PC-3 (cell line): ENCODE results near the gene CRISP2. TPM values are rescaled to one million over a fixed set of nuclear protein-coding genes. Genes with fewer than 3 reads are reported as not detected.

Experiments
- ATAC-seq: fragments of 200-7000 bp; cut with Tn5 transposase; 2 replicates; pipeline ENCODE4 v1.9.1; 2020; ENCODE audit warnings: mild to moderate bottlenecking, moderate library complexity
- BruUV-seq: library from RNA; stranded (reverse); fragments of 400-500 nt; replicated peaks from 2 replicates; lab custom pipeline; 2021; lab: Mats Ljungman, UMichigan
- CTCF ChIA-PET: fragments of 300-600 bp; sonication (Branson Sonifier 250); formaldehyde crosslinking; loops from one replicate; lab custom pipeline; 2022; ENCODE audit warnings: antibody characterized with exemption; lab: Charles Lee
- POLR2A ChIA-PET: fragments of 300-600 bp; sonication (Branson Sonifier 250); formaldehyde crosslinking; loops from one replicate; lab custom pipeline; 2022; ENCODE audit warnings: antibody characterized with exemption; ENCODE audit not compliant: unreplicated experiment; lab: Charles Lee
- DNase-seq: peaks from one replicate; pipeline ENCODE4 v3.0.0-alpha.2; 2015
- H2AFZ ChIP-seq: fragments of 300-600 bp; sonication (generic); 2 replicates; pipeline ENCODE4 v1.6.0; 2016; ENCODE audit warnings: antibody characterized with exemption, low read length
- H3F3A ChIP-seq: fragments of 300-600 bp; sonication (generic); one replicate; pipeline ENCODE4 v1.6.0; 2017; ENCODE audit warnings: antibody characterized with exemption, low read length, control low read depth, mild to moderate bottlenecking; ENCODE audit not compliant: unreplicated experiment
- H3K27ac ChIP-seq: fragments of 300-600 bp; sonication (generic); 2 replicates; pipeline ENCODE4 v1.5.1; 2016; ENCODE audit warnings: mild to moderate bottlenecking, low read length
- H3K27me3 ChIP-seq: fragments of 300-600 bp; sonication (generic); 2 replicates; pipeline ENCODE4 v1.6.1; 2016; ENCODE audit warnings: low read length, mixed read lengths
- H3K36me3 ChIP-seq: fragments of 300-600 bp; sonication (generic); 2 replicates; pipeline ENCODE4 v1.6.1; 2016; ENCODE audit warnings: low read depth, mixed run types, low read length, mixed read lengths
- H3K4me1 ChIP-seq: fragments of 300-600 bp; sonication (generic); 2 replicates; pipeline ENCODE4 v1.5.1; 2016; ENCODE audit warnings: low read length; ENCODE audit not compliant: insufficient read depth
- H3K4me2 ChIP-seq: fragments of 300-600 bp; sonication (generic); 2 replicates; pipeline ENCODE4 v1.6.0; 2016; ENCODE audit warnings: low read length
- H3K4me3 ChIP-seq: fragments of 300-600 bp; sonication (generic); 2 replicates; pipeline ENCODE4 v1.5.1; 2016; ENCODE audit warnings: mild to moderate bottlenecking, low read length, mixed read lengths
- H3K79me2 ChIP-seq: fragments of 300-600 bp; sonication (generic); 2 replicates; pipeline ENCODE4 v1.6.1; 2017; ENCODE audit warnings: low read length, mixed read lengths
- H3K9ac ChIP-seq: fragments of 300-600 bp; sonication (generic); 2 replicates; pipeline ENCODE4 v1.6.0; 2016; ENCODE audit warnings: mild to moderate bottlenecking, low read length
- H3K9me2 ChIP-seq: fragments of 300-600 bp; sonication (generic); replicated peaks from 2 replicates; pipeline ENCODE4 v1.6.1; 2016; ENCODE audit warnings: mixed run types, low read length, mixed read lengths
- H3K9me3 ChIP-seq: fragments of 300-600 bp; sonication (generic); 2 replicates; pipeline ENCODE4 v1.6.1; 2016; ENCODE audit warnings: low read length, mixed read lengths
- H4K20me1 ChIP-seq: fragments of 300-600 bp; sonication (generic); 2 replicates; pipeline ENCODE4 v1.6.1; 2016; ENCODE audit warnings: low read length, mixed read lengths
- CTCF ChIP-seq: fragments of 300-600 bp; sonication (generic); conservative IDR thresholded peaks from 2 replicates; pipeline ENCODE4 v1.5.1; 2017; ENCODE audit warnings: antibody characterized with exemption, low read depth, mild to moderate bottlenecking, low read length
- EZH2 ChIP-seq: fragments of 300-600 bp; sonication (generic); IDR thresholded peaks from one replicate; pipeline ENCODE4 v1.6.1; 2017; ENCODE audit warnings: antibody characterized with exemption, mild to moderate bottlenecking, low read length; ENCODE audit not compliant: unreplicated experiment
- EZH2phosphoT487 ChIP-seq: fragments of 300-600 bp; sonication (generic); IDR thresholded peaks from 2 replicates; pipeline ENCODE4 v1.6.1; 2018; ENCODE audit warnings: mild to moderate bottlenecking, antibody characterized with exemption, low read length, borderline replicate concordance
- intact Hi-C: fragments of 100-400 bp; cut with micrococcal nuclease; formaldehyde crosslinking; loops from 2 replicates; pipeline ENCODE4 v1.9.0; 2023
- total RNA-seq: library from RNA; depleted of rRNA; stranded (reverse); fragments of >200 nt; gene quantifications from 2 replicates; pipeline ENCODE4 v1.2.3, GENCODE V29; 2014

CRISP2 gene
- total RNA-seq, 1 experiment from 2014 or later, result not detected

DNA sequence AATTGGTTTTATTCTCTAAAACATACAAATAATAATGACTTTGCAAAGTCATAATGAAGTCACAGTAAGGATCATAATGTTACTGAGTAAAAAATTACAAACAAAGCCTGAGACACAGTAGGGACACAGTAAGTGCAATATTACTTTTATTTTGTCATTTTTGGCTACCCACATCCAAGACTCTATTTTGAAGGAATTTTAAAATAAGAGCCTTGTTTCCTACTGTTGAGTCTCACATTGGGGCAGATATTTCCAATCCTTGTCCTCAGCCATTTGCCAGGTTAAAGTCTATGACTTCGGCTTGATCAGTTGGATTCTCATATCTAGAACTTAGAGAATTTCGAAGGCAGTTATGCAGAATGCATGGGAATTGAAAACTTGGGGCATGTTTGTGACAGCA, 65.9 kb downstream of the CRISP2 start:
- no TSS peak for BruUV-seq
- ATAC-seq (no peak), DNase-seq (no peak)
- intact Hi-C loops, result no loop called here
- Histone ChIP-seq H3K9me3 (no peaks in the 10 kb centered on the region), H3K4me1 (no peaks in the 10 kb centered on the region), H3K9me2 (no peaks in the 10 kb centered on the region), H3K27ac (no peak overlapping the region), H3K4me3 (no peak overlapping the region), H3K27me3 (no peaks in the 10 kb centered on the region), H3K9ac (no peak overlapping the region), H3K79me2 (no peaks in the 10 kb centered on the region), H3F3A (no peaks in the 10 kb centered on the region), H2AFZ (no peak overlapping the region), H3K4me2 (no peak overlapping the region), H3K36me3 (no peaks in the 10 kb centered on the region), H4K20me1 (no peaks in the 10 kb centered on the region)
- CTCF ChIA-PET, result no interaction called here
- TF ChIP-seq EZH2phosphoT487, result no peak
- no peak for TF ChIP-seq EZH2
- no peak for TF ChIP-seq CTCF
- POLR2A ChIA-PET, result no interaction called here

GRCh38 chr6:49646942-49647341, 66.4 kb downstream of the CRISP2 start:
- Histone ChIP-seq H3K4me2 (no peak overlapping the region), H3K9ac (no peak overlapping the region), H3K27me3 (no peaks in the 10 kb centered on the region), H3K9me2 (no peaks in the 10 kb centered on the region), H3K4me1 (no peaks in the 10 kb centered on the region), H3K27ac (no peak overlapping the region), H3F3A (no peaks in the 10 kb centered on the region), H3K79me2 (no peaks in the 10 kb centered on the region), H3K9me3 (no peaks in the 10 kb centered on the region), H3K36me3 (no peaks in the 10 kb centered on the region), H2AFZ (no peak overlapping the region), H3K4me3 (no peak overlapping the region), H4K20me1 (no peaks in the 10 kb centered on the region)
- ChIA-PET POLR2A (no interaction called here), CTCF (no interaction called here)
- no peak for TF ChIP-seq EZH2phosphoT487
- no peak for TF ChIP-seq EZH2
- TF ChIP-seq CTCF, result no peak
- ATAC-seq, result no peak
- intact Hi-C loops, result no loop called here
- no peak for DNase-seq
- BruUV-seq, result no TSS peak

DNA sequence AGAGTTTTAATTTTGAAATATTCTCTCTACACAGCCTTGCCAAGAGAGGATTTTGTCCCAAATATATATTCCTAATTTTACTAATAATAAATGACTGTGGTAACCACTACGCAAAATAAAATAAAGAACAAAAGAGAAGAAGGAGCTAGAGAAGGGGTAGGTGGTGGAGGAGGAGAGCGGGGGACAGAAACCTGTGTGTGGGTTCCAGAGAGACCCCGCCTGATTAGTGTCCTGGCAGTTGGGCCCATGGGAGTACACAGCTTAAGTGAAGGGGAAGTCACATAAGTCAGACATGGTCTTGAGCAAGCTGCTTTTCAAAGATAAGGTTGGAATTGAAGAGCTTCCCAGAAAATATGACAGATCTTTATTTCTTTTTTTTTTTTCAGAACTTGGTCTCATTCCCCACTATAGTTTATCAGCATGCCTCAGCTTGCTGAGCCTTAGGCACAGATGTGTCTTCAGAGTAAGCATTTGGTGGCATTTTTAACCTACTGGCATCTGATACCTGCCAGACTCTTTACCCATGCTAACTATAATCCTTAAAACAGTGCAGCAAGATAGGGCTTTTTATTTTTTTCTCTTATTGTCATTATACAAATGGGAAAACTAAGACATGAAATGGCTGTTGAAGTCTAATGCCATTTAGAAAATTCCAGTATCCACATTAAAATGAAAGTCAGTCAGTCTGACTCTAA, 67.1 kb downstream of the CRISP2 start:
- ChIA-PET POLR2A (no interaction called here), CTCF (no interaction called here)
- Histone ChIP-seq H3F3A (no peaks in the 10 kb centered on the region), H3K79me2 (no peaks in the 10 kb centered on the region), H3K27me3 (no peaks in the 10 kb centered on the region), H3K9me2 (no peaks in the 10 kb centered on the region), H3K9ac (no peak overlapping the region), H3K9me3 (no peaks in the 10 kb centered on the region), H3K4me2 (no peak overlapping the region), H3K4me1 (no peaks in the 10 kb centered on the region), H3K4me3 (no peak overlapping the region), H3K36me3 (no peaks in the 10 kb centered on the region), H3K27ac (no peak overlapping the region), H4K20me1 (no peaks in the 10 kb centered on the region), H2AFZ (no peak overlapping the region)
- intact Hi-C loops, result no loop called here
- DNase-seq (no peak), ATAC-seq (no peak)
- BruUV-seq, result no TSS peak
- TF ChIP-seq CTCF (no peak), EZH2phosphoT487 (no peak), EZH2 (no peak)
